WERI-Rb-1 (cell line): ENCODE results near the gene FAM168B.
A peak's percentile ranks its signal among the peaks of the same experiment; 100 is the strongest.

ENCODE experiments used
- DNase-seq: peaks from one replicate; pipeline ENCODE4 v3.0.0-alpha.2; 2020
- H3K27ac ChIP-seq: fragments of 250-450 bp; sonication (Bioruptor Pico); 2 replicates; pipeline ENCODE4 v1.5.1; 2020; ENCODE audit warnings: mild to moderate bottlenecking, moderate library complexity
- H3K27me3 ChIP-seq: fragments of 250-450 bp; sonication (Bioruptor Pico); 2 replicates; pipeline ENCODE4 v1.5.1; 2021; ENCODE audit warnings: mild to moderate bottlenecking, low read depth, moderate library complexity; ENCODE audit not compliant: insufficient read depth, severe bottlenecking
- H3K36me3 ChIP-seq: fragments of 250-450 bp; sonication (Bioruptor Pico); 2 replicates; pipeline ENCODE4 v1.5.1; 2020; ENCODE audit warnings: mild to moderate bottlenecking, moderate library complexity
- H3K4me3 ChIP-seq: 2 replicates; pipeline ENCODE4 v1.5.1; 2011; ENCODE audit warnings: low read depth, mild to moderate bottlenecking, control low read depth, low read length
- H3K9me3 ChIP-seq: fragments of 250-450 bp; sonication (Bioruptor Pico); 2 replicates; pipeline ENCODE4 v1.5.1; 2021; ENCODE audit warnings: mild to moderate bottlenecking, moderate library complexity; ENCODE audit not compliant: severe bottlenecking
- CTCF ChIP-seq: IDR thresholded peaks from 2 replicates; pipeline ENCODE4 v1.5.1; 2011; ENCODE audit warnings: low read depth, mild to moderate bottlenecking, control low read depth, inconsistent platforms, low read length

Gene FAM168B

GRCh38 chr2:131032393-131032836, 60.8 kb downstream of the FAM168B start:
- DNase-seq = no peak

GRCh38 chr2:131031875-131032274, 61.4 kb downstream of the FAM168B start:
- no peak overlapping the region for H3K4me3 ChIP-seq
- H3K27ac ChIP-seq = no peak overlapping the region
- TF ChIP-seq CTCF = 0 out of 2 replicates have a peak, but pooled peaks have one; percentile 3
- H3K36me3 ChIP-seq = no peaks in the 10 kb centered on the region
- no peak for DNase-seq
- H3K9me3 ChIP-seq = peaks cover 6% of the 10 kb centered on the region
- no peaks in the 10 kb centered on the region for H3K27me3 ChIP-seq

More at GRCh38 chr2:131032393-131032836, 60.8 kb downstream of the FAM168B start:
- no peaks in the 10 kb centered on the region for H3K27me3 ChIP-seq
- no peak for TF ChIP-seq CTCF
- H3K27ac ChIP-seq = no peak overlapping the region
- no peak overlapping the region for H3K4me3 ChIP-seq
- H3K9me3 ChIP-seq = peaks cover 3% of the 10 kb centered on the region
- H3K36me3 ChIP-seq = no peaks in the 10 kb centered on the region

- peaks cover 6% of the 10 kb centered on the region for H3K9me3 ChIP-seq
- no peak for DNase-seq
- no peak overlapping the region for H3K4me3 ChIP-seq
- no peak overlapping the region for H3K27ac ChIP-seq
- H3K27me3 ChIP-seq = no peaks in the 10 kb centered on the region
- H3K36me3 ChIP-seq = no peaks in the 10 kb centered on the region
- TF ChIP-seq CTCF = no peak
These were observed 61.8 kb downstream of the FAM168B start for GRCh38 chr2:131031431-131031841.

- Histone ChIP-seq H3K27ac (no peak overlapping the region), H3K27me3 (no peaks in the 10 kb centered on the region), H3K9me3 (peaks cover 6% of the 10 kb centered on the region), H3K4me3 (no peak overlapping the region), H3K36me3 (no peaks in the 10 kb centered on the region)
- TF ChIP-seq CTCF = no peak
- DNase-seq = no peak
These were observed 62.7 kb downstream of the FAM168B start for GRCh38 chr2:131030478-131030971.

- no peak for TF ChIP-seq CTCF
- Histone ChIP-seq H3K27ac (no peak overlapping the region), H3K27me3 (no peaks in the 10 kb centered on the region), H3K36me3 (no peaks in the 10 kb centered on the region), H3K9me3 (peaks cover 6% of the 10 kb centered on the region), H3K4me3 (no peak overlapping the region)
- no peak for DNase-seq
These were observed 63.4 kb downstream of the FAM168B start for GRCh38 chr2:131029812-131030211.
